GM21723 (cell line): Measurements from ENCODE around the gene C3orf20.
A peak's percentile ranks its signal among the peaks of the same experiment; 100 is the strongest.

Source experiments
- ATAC-seq: cut with Tn5 transposase; IDR thresholded peaks from one replicate; pipeline ENCODE4 v1.9.1; 2021; ENCODE audit warnings: mild to moderate bottlenecking, moderate library complexity; ENCODE audit not compliant: unreplicated experiment

Gene C3orf20

DNA sequence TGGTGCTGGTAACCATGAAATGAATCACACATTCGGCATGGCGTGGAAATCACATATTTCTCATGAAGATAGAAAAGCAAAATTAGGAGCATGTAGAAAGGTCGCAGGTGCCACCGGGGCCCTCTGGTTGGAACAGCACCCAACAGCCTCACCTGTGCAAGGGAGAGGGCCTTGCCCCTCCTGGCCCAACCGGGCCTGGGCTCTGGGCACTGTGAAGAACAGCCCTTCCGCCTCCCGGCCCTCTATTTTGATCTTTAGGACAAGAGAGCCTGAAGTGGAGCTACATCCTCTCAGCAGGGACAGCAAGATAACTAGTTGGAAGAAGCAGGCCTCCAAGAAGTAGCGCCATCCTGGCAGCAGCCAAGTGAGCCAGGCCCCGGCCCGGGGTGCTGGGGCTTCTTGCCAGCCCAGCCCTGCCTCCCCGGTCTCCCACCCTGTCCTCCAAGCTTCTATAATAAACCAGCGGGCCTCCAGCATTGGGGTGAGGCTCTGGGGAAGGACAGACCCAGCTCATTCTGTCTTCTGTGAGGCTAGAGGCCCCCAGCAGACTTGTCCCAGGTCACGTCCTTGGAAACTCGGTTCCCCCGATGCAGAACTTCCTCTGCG, 97.7 kb downstream of the C3orf20 start:
- ATAC-seq, result no peak

- no peak for ATAC-seq
These were observed 98.3 kb downstream of the C3orf20 start for GRCh38 chr3:14773281-14773680.

GRCh38 chr3:14773691-14774128, 98.8 kb downstream of the C3orf20 start:
- no peak for ATAC-seq

- no peak for ATAC-seq
These were observed 99.5 kb downstream of the C3orf20 start for GRCh38 chr3:14774431-14774830.

DNA sequence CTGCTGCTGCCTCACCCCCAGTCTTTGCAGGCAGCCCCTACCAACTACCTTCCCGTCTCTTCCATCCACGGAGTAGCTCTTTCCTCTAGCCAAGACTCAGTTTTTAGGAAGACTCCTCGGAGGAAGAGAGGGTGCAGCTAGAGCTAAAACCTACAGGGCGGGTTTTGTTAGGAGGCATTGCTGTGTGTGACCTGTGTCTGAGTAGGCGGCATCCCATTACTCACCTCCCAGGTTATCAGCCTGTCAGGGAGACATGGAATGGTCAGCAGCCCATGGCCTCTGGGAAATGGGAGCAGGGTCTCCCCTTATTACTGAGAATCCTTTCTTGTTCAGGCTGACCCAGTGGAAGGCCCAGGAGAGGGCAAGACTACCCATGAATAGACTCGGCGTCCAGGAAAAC, 100.1 kb downstream of the C3orf20 start:
- no peak for ATAC-seq

DNA sequence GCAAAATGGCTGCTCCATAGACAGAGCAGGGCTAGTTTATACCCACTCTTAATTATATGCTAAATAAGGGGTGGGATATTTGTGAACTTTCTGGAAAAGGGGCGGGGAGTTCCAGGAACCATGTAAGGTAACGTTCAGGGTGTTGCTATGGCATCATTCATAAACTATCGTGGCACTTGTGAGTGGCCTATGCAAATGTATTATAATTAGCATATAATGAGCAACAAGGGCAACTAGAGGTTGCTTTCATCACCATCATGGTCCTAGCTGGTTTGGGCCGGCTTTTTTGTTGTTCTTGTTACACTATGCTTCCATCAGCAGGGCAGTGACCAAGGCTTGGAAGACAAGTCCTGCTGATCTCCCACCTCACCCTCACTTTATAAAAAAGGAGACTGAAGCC, 100.6 kb downstream of the C3orf20 start:
- no peak for ATAC-seq

GRCh38 chr3:14779069-14779685, 104.2 kb downstream of the C3orf20 start:
- ATAC-seq, result no peak

DNA sequence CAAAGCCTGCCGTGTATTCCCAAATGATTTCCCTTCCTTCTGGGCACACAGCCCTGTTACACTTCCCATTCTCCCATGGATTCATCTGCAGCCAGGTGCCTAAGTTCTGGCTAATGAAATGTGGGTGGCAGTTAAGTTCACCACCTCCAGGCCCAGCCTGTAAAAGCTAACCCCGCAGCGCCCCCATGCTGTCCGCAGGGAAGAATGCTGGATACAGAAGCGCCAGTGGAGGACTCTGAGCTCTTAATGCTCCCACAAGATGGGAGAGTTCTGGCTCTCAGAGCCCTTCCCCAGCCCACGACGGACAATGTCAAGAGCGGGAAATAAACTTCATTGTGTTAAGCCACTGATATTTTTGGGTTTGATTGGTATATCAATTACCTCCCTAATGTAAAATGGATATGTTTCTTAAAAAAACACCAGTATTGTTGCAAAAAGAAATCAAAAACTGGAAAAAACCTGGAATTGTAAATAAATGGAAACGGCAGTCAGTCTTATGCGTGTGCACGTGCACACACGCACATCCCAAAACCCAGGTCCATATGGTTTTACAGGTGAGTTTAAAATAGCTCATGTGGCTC, 106.1 kb downstream of the C3orf20 start:
- peak; percentile 92 for ATAC-seq

DNA sequence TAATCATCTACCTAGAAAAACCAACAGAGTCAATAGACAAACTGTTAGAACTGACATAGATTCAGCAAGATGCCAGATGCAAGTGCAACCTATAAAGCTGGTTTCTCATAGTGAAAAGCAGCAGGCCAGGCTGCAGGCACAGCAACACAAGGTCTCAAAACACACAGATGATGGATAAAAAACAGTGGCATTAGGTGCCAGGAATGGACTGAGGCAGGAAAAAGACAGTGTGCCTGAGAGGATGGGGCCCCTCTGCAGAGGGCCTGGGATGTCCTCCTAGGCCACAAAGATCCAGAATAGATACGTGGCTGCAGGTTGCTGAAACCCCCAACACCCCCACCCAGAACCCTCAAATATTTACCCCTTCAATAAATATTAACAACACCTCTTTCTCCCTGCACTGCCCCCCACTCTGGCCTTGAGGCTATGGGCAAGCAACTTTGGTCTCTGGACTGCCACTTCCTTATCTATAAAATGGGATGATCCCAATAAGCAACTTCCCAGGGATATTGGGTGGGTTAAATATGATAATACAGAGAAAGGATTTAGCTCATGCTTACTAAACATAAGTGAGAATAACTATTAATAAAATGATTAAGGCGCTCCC, 108.6 kb downstream of the C3orf20 start:
- no peak for ATAC-seq

DNA sequence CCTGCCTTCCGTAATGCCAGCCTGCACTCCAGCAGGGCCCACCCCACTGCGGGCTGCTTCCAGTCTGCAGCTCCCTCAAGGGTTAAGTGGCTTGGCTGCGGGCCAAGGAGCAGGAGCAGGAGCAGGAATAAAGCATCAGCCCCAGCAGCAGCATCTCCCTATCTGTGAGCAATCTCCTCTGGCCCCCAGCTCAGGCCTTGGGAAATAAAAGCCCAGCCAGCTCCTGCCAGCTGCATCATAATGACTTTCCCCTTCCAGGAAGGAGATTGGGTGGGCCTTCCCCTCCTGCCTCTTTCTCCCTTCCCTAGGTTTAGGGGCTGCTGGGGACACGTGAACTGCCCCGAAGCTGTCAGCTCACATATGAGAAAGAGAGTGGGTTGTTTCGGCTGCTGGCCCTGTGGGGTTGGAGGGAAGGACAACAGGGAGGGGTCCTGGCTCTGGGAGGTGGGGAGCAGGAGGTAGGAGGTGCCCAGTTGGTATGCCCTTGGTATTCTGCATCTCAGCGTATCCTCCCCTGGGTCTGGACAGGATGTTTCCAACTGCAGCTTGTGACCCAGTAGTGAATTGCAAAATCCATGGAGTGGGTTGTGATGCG, 109.2 kb downstream of the C3orf20 start:
- no peak for ATAC-seq

DNA sequence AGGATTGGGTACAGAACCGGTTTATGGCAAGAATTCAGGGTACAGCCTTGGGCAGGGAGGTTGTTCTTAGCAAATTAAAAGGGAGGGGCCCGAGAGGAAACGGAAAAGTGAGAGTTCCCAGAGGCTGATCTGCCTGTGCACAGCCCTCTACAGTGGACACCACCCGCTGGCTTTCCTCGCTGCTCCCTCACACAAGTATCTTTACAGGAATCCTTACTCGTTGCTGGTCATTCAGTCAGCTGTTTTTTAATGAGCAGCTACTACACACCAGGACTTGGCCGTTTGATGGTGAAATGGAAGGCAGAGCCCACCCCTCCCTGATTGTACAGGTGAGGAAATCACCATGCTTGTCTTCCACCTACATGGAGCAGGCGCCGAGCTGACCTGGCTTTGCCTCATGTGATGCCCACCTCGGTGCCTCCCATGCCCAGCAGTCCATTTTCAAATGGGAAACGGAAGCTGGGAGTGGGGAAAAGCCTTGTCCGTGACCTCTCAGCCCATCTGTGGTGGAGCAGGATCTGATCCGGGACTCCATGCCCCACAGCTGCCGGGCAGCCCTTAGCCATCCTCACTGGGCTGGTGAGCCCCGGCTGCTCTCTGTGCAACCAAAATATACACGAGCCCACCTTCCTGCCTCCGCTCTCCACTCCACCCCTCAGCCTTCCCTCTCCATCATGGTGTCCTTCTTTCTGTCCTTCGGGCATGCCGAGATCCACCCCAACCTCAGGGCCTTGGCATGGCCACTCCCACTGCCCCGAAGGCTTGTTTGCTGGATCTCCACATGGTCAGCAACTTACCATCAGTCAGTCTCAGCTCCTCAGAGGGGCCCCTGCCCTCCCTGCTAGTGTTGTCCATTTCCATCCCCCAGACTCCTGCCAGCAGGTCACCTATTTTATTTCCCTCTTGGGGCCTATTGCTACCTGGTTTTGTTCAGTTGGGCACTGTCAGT, 110.5 kb downstream of the C3orf20 start:
- no peak for ATAC-seq

DNA sequence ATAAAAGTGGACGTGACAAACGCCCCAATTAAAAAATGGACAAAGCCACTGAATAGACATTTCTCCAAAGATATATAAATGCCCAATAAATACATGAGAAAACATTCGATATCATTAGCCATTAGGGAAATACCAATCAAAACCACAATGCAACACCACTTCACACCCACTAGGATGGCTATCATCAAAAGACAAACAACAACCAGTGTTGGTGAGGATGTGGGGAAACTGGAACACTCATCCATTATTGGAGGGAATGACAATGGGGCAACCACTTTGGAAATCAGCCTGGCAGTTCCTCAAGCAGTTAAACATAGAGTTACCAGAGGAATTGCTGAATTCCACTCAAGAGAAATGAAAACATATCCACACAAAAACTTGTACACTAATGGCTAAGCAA, 111.4 kb downstream of the C3orf20 start:
- no peak for ATAC-seq

DNA sequence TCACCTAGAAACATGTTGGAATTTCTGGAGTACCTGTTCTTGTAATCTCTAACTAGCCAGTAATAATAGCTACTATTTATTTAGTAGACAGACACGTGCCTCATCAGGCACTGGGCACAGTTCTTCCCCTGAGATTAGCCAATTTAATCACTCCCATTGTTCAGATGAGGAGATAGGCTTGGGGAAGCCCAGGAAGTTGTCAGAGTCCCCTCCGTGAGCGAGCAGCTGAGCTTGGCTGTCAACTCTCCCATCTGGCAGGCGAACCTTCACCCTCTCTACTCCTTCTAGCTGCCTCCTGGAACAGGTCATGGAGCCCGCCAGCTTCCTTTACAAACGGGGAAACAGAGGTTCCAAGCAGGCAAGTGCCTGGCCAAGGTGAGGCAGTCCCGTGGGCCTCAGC, 112.7 kb downstream of the C3orf20 start:
- ATAC-seq, result no peak

- ATAC-seq, result no peak
These were observed 113.7 kb downstream of the C3orf20 start for GRCh38 chr3:14788644-14789043.

DNA sequence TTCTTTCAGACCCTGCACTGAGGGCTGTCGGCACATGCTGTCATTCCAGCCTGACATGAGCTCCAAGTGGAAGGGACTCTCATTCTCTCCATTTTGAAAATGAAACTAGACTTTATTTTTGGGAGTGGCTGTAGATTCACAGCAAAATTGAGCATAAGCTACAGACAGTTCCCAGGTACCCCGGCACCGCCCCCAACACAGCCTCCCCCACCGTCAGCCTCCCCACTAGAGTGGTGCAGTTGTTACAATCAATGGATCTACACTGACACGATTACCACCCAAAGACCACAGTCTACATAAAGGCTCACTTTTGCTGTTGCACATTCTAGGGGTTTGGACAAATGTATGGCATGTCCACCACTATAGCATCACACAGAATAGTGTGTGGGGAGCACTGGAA, 114.3 kb downstream of the C3orf20 start:
- no peak for ATAC-seq

- no peak for ATAC-seq
These were observed 114.8 kb downstream of the C3orf20 start for GRCh38 chr3:14789640-14790285.

DNA sequence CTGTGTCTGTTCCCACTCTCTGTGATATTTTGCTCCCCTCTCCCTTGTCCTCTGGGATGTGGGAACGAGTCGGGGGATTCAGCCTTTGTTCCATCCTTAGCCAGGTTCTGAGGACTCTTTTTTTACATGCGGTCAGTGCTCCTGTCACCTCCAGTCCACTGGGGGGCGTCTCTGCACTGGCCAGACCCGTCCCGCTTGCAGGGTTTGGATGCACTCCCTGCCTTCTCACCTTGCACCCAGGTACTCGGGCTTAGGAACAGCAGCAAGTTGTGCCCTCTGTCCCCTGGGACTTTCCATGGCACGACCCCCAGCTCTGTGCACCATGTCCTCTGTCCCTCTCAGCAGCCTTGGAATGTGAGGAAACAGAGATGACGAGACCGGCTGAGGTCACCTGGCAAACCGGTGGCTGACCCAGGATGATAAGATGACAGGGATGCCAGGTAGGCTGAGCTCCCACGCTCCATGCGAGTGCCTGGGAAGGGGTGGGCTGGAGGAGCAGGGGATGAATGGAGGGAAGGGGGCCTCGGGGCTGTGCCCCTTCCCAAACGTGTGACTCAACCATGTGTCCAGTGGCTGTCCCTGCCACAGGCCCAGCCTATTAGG, 116.5 kb downstream of the C3orf20 start:
- no peak for ATAC-seq

DNA sequence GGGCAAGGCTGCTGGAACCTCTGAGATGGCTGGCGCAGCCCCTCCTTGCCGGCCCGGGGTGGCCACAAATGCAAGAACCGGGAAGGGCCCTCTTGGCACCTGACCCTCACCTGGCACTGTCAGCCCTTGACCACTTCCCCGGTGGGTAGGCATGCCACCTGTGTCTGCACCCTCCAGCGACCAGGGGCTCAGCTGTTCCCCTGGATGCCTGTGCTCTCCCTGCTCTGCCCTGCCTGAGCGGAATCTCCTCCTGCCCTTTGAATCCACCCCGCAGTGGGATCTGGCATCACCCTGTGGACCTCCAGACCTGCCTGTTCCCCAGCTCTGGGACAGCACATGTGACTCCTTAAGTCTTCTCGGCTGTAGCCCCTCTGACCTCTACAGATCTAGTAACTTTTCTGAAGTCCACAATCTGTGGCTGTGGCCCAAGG, 117.8 kb downstream of the C3orf20 start:
- no peak for ATAC-seq

DNA sequence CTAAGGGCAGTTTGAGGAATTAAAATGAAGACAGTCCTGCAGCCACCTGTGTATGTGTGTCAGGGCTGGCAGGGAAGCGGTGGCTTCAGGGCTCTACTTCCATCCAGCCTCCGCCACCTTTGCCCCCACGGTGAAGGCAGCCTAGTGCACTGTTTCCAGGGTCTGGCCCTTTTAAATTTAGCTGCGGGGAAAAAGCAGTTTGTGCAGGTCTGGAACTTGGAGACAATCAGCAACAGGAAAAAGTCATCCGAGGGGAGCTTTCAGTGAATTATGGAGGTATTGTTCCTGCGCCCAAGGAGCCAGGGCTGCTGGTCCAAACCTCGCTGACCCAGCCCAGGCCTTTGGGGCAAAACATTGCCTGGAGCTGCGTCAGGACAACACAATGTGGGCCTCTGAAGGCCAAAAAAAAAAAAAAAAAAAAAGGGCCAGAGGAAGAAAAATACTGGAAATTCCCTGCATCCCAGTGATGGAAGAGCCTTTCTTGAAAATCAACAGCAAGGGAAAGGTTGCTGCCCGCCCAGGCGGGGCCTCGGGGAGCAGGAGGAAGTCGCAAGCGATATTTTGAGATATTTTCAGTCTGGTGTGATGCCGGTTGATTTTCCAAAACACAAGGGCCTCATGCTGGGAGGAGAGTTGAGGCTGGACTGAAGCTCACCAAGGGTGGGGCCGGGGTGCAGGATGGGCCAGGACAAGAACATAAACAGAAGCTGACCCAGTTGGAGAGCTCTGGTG, 118.4 kb downstream of the C3orf20 start:
- no peak for ATAC-seq
